SJCRH30 (cell line): Measurements from ENCODE around the gene LYRM1. TPM values are rescaled to one million over a fixed set of nuclear protein-coding genes. Genes with fewer than 3 reads are reported as not detected.
"Not testable (repeated sequence)": the region's sequence is repeated elsewhere in the genome, so short reads cannot be mapped to it uniquely, and the experiment has no call there.

Experiments
- DNase-seq, 2 experiments: peaks; one replicate each; pipeline ENCODE4 v3.0.0-alpha.2; 2015 to 2020
- H3K27ac ChIP-seq: fragments of 250-450 bp; sonication (Bioruptor Pico); 2 replicates; pipeline ENCODE4 v1.5.1; 2020; ENCODE audit warnings: mild to moderate bottlenecking, moderate library complexity
- H3K27me3 ChIP-seq: fragments of 250-450 bp; sonication (Bioruptor Pico); 2 replicates; pipeline ENCODE4 v1.5.1; 2020; ENCODE audit warnings: mild to moderate bottlenecking, moderate library complexity
- H3K36me3 ChIP-seq: fragments of 250-450 bp; sonication (Bioruptor Pico); 2 replicates; pipeline ENCODE4 v1.5.1; 2020; ENCODE audit warnings: mild to moderate bottlenecking, moderate library complexity
- H3K4me1 ChIP-seq: fragments of 250-450 bp; sonication (Bioruptor Pico); 2 replicates; pipeline ENCODE4 v1.5.1; 2020; ENCODE audit warnings: mild to moderate bottlenecking, moderate library complexity
- H3K4me3 ChIP-seq: fragments of 250-450 bp; sonication (Bioruptor Pico); 2 replicates; pipeline ENCODE4 v1.5.1; 2020; ENCODE audit warnings: mild to moderate bottlenecking, moderate library complexity
- H3K9me3 ChIP-seq: fragments of 250-450 bp; sonication (Bioruptor Pico); replicated peaks from 2 replicates; pipeline ENCODE4 v1.5.1; 2020; ENCODE audit warnings: mild to moderate bottlenecking, moderate library complexity
- total RNA-seq: library from RNA; depleted of rRNA; stranded (reverse); fragments of >200 nt; shearing (Covaris generic); gene quantifications from 2 replicates; pipeline ENCODE4 v1.2.3, GENCODE V29; 2014; rRNA removed

The LYRM1 gene
- total RNA-seq, 1 experiment from 2014 or later: 15.3 TPM

GRCh38 chr16:20950294-20950693 is 49.7 kb downstream of the LYRM1 start:
- no peaks in the 10 kb centered on the region for H3K27me3 ChIP-seq
- H3K36me3 ChIP-seq: no peaks in the 10 kb centered on the region
- no peak overlapping the region for H3K27ac ChIP-seq
- no peak overlapping the region for H3K4me3 ChIP-seq
- DNase-seq: no peak
- no peaks in the 10 kb centered on the region for H3K4me1 ChIP-seq
- no peaks in the 10 kb centered on the region for H3K9me3 ChIP-seq

- DNase-seq: no peak
- Histone ChIP-seq H3K4me1 (no peaks in the 10 kb centered on the region), H3K9me3 (no peaks in the 10 kb centered on the region), H3K4me3 (no peak overlapping the region), H3K36me3 (no peaks in the 10 kb centered on the region), H3K27ac (no peak overlapping the region), H3K27me3 (no peaks in the 10 kb centered on the region)
Measured at GRCh38 chr16:20952139-20952920, 51.8 kb downstream of the LYRM1 start.

- Histone ChIP-seq H3K36me3 (no peaks in the 10 kb centered on the region), H3K27ac (no peak overlapping the region), H3K4me1 (no peaks in the 10 kb centered on the region), H3K4me3 (no peak overlapping the region), H3K9me3 (no peaks in the 10 kb centered on the region), H3K27me3 (no peaks in the 10 kb centered on the region)
- DNase-seq: no peak
Measured at GRCh38 chr16:20954574-20954973, 54.0 kb downstream of the LYRM1 start.

GRCh38 chr16:20956319-20956718 is 55.7 kb downstream of the LYRM1 start:
- Histone ChIP-seq H3K27ac (no peak overlapping the region), H3K36me3 (no peaks in the 10 kb centered on the region), H3K9me3 (no peaks in the 10 kb centered on the region), H3K4me3 (no peak overlapping the region), H3K27me3 (no peaks in the 10 kb centered on the region), H3K4me1 (no peaks in the 10 kb centered on the region)
- DNase-seq: no peak

GRCh38 chr16:20957153-20957552 is 56.6 kb downstream of the LYRM1 start:
- Histone ChIP-seq H3K27me3 (no peaks in the 10 kb centered on the region), H3K4me3 (no peak overlapping the region), H3K27ac (no peak overlapping the region), H3K9me3 (no peaks in the 10 kb centered on the region), H3K36me3 (no peaks in the 10 kb centered on the region), H3K4me1 (no peaks in the 10 kb centered on the region)
- no peak for DNase-seq

- no peak for DNase-seq
- Histone ChIP-seq H3K27ac (no peak overlapping the region), H3K36me3 (no peaks in the 10 kb centered on the region), H3K4me1 (no peaks in the 10 kb centered on the region), H3K4me3 (no peak overlapping the region), H3K27me3 (no peaks in the 10 kb centered on the region), H3K9me3 (no peaks in the 10 kb centered on the region)
Measured at GRCh38 chr16:20960899-20961298, 60.3 kb downstream of the LYRM1 start.

GRCh38 chr16:20968765-20969164 is 68.2 kb downstream of the LYRM1 start:
- no peak for DNase-seq
- no peak overlapping the region for H3K4me3 ChIP-seq
- no peaks in the 10 kb centered on the region for H3K36me3 ChIP-seq
- H3K27me3 ChIP-seq: no peaks in the 10 kb centered on the region
- no peaks in the 10 kb centered on the region for H3K4me1 ChIP-seq
- H3K9me3 ChIP-seq: no peaks in the 10 kb centered on the region
- no peak overlapping the region for H3K27ac ChIP-seq

GRCh38 chr16:20969386-20969785 is 68.8 kb downstream of the LYRM1 start:
- H3K9me3 ChIP-seq: no peaks in the 10 kb centered on the region

GRCh38 chr16:20971401-20971800 is 70.8 kb downstream of the LYRM1 start:
- H3K36me3 ChIP-seq: no peaks in the 10 kb centered on the region
- H3K4me3 ChIP-seq: no peak overlapping the region
- no peaks in the 10 kb centered on the region for H3K4me1 ChIP-seq
- no peaks in the 10 kb centered on the region for H3K27me3 ChIP-seq
- H3K9me3 ChIP-seq: no peaks in the 10 kb centered on the region
- DNase-seq: no peak
- H3K27ac ChIP-seq: no peak overlapping the region

More at GRCh38 chr16:20969386-20969785, 68.8 kb downstream of the LYRM1 start:
- no peaks in the 10 kb centered on the region for H3K4me1 ChIP-seq
- DNase-seq: no peak
- no peak overlapping the region for H3K4me3 ChIP-seq
- H3K27me3 ChIP-seq: no peaks in the 10 kb centered on the region
- no peaks in the 10 kb centered on the region for H3K36me3 ChIP-seq
- no peak overlapping the region for H3K27ac ChIP-seq

GRCh38 chr16:20973201-20973600 is 72.6 kb downstream of the LYRM1 start:
- H3K27ac ChIP-seq, H3K27me3 ChIP-seq, H3K36me3 ChIP-seq, H3K4me3 ChIP-seq, H3K4me1 ChIP-seq, DNase-seq, H3K9me3 ChIP-seq: not testable (repeated sequence)

Other genes starting within 250 kb of the LYRM1 start
- 0.08 and 0.14 TPM in 2 replicates for gene ACSM1, start 203.1 kb upstream of the LYRM1 start, total RNA-seq
- gene THUMPD1, start 159.0 kb upstream of the LYRM1 start, total RNA-seq: 54.4 and 66.1 TPM in 2 replicates
- gene ACSM3, start 136.8 kb upstream of the LYRM1 start, total RNA-seq: 1.8 and 2.0 TPM in 2 replicates
- gene ERI2, start 94.3 kb upstream of the LYRM1 start, total RNA-seq: 35.7 and 38.5 TPM in 2 replicates
- 12.6 and 17.2 TPM in 2 replicates for gene REXO5, start 94.2 kb upstream of the LYRM1 start, total RNA-seq
- gene DCUN1D3, start 413 bp upstream of the LYRM1 start, total RNA-seq: 5.6 and 7.8 TPM in 2 replicates